DMS 273 (cell line): ENCODE results near the gene OTOA.
A peak's percentile ranks its signal among the peaks of the same experiment; 100 is the strongest.
"Not testable (repeated sequence)": the region's sequence is repeated elsewhere in the genome, so short reads cannot be mapped to it uniquely, and the experiment has no call there.

Experiments
- DNase-seq: peaks from one replicate; lab custom pipeline; 2025; ENCODE audit not compliant: unreplicated experiment; lab: John Stamatoyannopoulos, UW

OTOA gene

DNA sequence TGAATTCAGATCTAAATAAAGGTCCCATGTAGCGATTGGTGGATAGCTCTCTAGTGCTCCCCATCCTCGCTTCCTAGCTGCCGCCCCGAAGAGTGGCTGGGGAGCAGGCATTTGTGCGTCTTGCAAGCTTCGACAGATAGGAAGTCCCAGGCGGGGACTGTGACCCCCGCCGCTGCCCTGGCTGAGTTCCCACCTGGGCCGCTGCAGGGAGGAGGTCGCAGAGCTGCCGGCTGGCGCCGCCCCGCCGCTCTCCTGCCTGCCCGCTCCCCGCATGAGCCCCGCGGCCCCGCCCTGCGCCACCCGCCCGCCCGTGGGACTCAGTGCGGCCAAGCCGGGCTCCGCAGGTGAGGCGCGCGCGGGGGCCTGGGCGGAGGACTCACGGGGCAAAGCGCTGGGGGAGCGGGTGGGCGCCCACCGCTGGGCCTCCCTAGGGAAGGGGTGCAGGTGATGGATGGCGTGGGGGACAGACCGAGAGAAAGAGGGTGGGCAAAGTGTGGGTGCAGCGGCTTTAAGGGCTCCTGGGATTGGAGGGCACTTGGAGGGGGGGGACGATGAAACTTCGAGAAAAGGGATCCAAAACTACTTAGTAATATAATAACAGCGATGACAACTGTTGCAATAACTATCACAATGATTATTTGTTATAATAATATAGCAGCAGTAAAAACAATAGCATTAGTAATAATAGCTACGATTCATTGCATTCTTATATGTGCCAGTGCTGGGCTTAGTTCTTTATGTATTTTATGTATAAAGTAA, at the start of gene OTOA:
OTOA (plus strand) TSS at position 80 of the 759 bp plus-strand sequence. CDS start 14,547 bp downstream, outside the sequence.
- peak; percentile 59 for DNase-seq

DNA sequence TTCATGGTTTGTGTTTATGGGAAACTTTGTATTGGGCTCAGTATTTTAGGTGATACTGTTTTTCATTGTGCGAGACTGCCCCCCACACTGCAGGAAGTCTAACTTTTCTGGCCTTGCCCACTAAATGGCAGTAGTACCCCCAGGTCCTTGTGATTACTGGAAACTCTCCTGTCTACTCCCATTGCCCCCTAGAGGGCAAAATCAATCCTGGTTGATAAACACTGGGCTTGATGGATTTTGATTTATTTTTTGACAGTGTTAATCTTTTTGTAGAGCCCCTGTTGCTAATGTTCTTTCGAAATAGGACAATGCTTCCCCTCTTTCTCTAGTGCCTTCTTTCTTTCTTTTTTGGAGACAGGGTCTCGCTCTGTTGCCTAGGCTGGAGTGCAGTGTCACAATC, 48.9 kb upstream of the OTOA start:
- DNase-seq = no peak

DNA sequence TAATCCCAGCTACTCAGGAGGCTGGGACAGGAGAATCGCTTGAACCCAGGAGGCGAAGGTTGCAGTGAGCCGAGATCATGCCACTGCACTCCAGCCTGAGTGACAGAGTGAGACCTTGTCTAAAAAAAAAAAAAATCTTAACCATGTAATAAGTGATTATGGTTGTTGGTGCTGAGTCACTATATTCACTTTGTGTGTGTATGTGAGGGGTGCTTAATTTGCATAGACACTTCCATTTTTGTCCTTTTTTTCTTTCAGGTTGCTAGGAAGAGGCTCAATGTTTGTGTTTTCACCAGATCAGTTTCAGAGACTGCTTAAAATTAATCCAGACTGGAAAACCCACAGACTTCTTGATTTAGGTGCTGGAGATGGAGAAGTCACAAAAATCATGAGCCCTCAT, 46.2 kb upstream of the OTOA start:
- DNase-seq = no peak

DNA sequence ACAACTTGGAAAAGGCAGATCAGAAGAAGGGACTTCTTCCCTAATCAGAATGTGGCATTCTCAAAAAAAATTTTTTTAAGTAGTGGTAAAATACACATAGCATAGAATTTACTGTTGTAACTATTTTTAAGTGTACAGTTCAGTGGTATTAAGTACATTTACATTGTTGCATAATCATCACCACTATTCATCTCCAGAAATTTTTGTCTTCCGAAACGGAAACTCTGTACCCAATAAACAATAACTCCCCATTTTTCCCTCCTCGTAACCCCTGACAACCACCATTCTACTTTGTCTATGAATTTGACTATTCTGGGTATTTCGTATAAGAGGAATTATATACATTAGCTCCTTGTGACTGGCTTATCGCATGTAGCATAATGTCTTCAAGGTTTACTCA, 45.5 kb upstream of the OTOA start:
- no peak for DNase-seq

DNA sequence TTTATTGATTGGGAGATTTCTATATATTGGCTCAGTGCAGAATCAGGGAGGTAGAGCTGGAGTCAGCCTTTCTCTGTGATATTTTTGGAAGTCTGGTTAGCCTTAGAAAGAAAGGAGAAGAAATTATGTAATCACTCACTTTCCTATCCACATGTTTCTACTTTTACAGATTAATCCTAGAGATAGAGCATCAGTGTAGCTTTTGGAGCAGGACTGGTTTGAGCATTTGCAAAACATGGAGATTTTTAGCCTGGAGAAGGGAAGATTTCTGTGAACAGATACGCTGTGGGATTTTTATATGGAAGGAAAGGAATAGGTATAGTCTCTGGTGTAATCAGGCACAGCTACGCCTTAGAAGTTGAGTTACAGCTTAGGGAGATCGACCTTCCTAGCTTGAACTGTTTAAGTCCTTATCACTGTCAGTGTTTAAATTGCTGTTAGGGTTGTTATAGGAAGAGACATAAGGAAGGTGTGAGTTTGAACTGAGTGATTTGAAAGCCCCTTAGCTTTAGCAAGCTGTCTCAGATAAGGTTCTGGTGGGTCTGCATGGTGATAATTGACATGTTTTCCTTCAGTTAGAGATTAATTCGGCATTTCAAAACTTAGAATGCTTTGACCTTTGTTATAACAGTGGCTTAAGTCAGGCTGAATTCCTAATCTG, 43.9 kb upstream of the OTOA start:
- no peak for DNase-seq

DNA sequence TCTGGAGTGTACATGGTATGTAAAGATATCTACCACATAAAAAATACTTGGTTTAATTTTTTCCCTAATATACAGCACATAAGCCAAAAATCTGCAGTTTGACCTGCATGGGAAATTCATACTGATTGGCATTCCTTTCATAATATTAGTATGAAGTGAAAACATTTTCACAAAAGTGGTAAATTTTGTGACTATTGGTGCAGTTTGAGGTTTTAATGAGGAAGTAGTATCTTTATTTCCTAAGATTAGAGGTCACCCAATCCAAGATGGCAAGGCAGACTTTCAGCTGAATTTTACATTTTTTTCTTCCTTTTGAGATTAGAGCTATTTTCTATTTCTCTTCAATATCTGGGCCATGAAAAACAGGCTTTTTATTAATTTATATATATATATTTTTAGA, 43.2 kb upstream of the OTOA start:
- DNase-seq = no peak

DNA sequence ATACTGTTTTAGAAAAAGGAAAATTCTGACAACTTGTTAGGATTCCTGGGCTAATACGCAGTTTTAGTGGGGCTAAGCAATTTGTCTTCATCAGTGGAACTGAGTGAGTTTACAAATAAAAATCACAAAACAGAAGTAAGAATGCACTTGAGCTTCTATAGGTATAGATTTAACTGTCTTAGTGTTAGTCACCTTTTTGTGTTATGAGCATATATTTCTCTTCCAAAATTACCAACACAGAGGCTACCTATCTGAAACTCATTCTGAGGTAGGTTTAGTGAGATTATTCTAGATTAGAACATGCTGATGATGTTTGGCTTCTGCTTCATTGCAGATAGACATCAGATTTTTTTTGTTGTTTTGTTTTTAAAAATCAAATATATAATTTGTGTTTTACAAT, 41.2 kb upstream of the OTOA start:
- no peak for DNase-seq

DNA sequence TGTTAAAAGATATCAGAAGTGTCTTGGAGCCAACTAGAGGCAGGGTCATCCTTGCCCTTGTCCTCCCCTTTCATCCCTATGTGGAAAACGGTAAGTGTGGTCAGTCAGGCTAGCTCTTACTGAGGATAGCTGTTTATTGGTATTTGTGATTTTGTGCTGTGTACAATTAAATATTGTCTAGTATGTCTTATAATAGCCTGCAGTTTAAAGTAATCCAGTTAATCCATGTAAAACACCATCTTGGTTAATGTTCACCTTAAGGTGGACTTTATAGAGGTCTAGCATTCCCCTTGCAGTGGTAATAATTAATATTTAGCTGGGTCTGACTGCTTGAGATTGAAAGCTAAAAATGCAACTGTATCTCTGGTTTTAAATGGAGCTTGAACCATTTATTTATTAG, 38.7 kb upstream of the OTOA start:
- DNase-seq = no peak

DNA sequence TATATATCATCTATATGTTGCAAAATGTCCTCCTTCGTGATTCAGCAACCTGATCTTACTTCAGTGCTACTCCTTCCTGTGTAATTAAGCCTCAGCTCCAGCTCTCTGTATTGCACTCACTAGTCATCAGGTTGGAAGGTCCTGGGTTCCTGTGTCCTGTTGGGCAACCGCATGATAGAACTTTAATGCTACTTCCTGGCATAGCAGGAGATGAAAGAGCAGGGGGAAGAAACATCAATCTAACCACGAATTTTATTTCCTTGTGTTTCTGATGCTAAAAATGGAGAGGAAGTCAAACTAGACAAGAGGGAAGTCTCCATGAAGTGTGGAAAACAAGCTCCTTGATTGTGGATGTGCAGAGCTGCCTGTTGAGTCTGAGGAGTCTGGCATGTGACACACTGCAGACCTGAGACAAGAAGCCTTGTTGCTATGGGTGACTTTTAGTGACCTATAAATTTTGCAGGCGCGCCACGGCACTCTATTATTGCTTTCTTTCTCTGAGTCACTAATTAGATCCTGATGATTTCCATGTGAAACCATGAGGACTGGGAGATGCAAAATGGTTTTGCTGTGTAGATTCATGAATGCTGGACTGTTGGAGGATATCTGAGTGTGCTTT, 37.0 kb upstream of the OTOA start:
- no peak for DNase-seq

DNA sequence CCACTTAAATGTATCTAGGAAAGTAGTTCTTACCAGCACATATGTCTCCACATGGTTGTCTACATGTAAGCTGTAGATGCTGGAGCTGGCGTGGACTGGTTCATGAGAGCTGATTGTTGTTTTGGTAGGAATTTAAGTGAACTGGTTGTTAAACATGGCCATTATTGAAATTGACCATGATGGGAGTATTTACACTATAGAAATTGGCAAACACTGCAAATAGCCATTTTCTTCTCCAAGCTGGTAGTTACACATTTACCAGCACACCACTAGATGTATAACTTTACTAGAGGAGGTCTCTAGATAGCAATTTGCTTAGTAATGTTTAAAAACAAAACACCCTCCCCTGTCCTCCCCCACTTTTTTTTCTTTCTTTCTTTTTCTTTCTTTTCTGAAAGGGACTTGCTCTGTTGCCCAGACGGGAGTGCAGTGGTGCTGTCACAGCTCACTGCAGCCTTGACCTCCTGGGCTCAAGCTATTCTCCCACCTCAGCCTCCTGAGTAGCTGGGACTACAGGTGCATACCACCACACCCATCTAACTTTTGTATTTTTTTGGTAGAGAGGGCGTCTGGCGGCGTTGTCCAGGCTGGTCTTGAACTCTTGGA, 35.5 kb upstream of the OTOA start:
- DNase-seq = no peak

DNA sequence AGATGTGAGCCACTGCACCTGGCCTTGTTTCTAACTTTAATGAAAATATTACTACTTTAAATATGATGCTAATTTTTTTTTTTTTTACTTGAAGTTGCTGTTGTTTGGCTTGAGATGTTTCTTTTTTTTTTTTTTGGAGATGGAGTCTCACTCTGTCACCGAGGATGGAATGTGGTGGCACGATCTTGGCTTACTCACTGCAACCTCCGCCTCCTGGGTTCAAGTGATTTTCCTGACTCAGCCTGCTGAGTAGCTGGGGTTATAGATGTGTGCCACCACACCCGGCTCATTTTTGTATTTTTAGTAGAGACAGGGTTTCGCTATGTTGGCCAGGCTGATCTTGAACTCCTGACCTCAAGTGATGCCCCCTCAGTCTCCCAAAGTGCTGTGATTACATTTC, 35.0 kb upstream of the OTOA start:
- DNase-seq = no peak

DNA sequence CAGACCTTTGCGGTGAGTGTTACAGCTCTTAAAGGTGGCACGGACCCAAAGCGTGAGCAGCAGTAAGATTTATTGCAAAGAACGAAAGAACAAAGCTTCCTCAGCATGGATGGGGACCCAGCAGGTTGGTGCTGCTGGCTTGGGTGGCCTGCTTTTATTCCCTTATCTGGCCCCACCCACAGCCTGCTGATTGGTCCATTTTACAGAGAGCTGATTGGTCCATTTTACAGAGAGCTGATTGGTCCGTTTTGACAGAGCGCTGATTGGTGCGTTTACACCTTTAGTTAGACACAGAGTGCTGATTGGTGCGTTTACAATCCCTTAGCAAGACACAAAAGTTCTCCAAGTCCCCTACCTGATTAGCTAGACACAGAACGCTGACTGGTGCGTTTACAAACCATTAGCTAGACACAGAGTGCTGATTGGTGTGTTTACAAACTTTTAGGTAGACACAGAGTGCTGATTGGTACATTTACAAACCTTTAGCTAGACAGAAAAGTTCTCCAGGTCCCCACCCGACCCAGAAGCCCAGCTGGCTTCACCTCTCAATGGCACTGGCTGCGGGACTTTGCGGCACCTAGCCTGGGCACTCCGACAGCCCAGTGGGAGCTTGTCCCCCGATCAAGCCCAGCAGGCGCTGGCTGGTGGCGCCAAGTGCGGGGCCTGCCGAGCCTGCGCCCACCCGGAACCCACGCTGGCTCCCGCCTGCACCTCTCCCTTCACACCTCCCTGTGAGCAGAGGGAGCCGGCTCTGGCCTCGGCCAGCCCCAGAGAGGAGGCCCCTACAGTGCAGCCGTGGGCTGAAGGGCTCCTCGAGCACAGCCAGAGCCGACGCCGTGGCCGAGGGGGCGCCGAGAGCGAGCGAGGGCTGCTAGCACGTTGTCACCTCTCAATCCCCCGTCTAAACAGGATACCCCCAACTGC, 33.9 kb upstream of the OTOA start:
- not testable (repeated sequence) for DNase-seq

DNA sequence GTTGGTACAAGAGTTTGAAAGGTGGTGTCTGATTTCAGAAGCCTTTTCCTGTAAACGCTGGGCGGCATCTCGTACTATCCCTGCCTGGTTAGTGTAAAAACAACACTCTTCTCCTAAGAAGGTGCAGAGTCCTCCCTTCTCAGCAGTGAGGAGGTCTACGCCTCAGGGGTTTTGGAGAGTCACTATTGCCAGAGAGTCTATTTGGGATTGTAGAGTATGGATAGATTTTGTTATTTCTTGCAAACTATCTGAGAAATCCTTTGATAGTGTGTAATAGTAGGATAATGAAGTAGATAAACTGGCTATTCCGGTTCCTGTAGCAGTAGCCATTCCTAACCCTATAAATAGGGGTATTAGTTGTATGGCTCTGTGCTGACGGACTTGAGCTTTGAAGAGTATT, 32.9 kb upstream of the OTOA start:
- not testable (repeated sequence) for DNase-seq

DNA sequence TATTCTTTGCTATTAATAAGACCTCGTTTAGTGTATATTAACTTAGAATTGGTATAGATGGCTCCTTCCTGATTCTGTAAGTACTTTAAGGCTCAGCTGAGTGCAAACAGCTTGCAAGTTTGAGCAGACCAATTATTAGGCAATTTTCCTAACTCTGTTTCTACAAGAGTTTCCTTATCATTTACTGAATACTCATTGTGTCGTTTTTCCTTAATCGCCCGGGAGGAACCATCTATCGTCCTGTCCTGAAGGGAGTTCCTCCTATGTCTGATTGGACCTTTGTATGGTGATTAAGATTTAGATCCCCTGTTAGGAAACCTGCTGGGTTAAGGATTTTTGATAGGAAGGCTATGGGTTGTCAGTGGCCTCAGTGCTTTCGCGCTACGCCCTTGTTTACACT, 32.4 kb upstream of the OTOA start:
- not testable (repeated sequence) for DNase-seq

DNA sequence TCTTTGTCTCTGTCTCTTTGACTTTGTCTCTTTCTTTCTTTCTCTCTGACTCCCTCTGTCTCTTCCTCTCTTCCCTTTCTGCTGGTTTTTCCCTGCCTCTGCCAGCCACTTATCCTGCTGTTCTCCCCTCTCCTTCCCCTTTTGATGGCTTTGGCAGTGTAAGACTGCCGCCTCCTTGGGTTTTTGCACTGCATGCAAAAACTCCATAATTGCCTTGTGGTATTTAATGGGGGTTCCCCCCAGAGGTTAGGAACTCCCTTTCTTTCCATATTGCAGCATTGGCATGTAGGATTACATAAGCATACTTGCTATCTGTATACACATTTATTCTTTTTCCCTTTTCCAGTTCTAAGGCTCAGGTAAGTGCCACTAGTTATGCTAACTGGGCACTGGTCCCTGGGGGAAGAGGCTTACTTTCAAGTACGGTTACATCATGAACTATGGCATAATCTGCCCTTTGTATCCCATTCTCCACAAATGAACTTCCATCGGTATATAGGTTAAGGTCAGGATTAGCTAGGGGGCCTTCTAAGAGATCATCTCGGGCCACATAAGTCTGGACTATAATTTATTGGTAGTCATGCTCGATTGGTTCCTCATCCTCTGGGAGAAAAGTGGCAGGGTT, 31.7 kb upstream of the OTOA start:
- not testable (repeated sequence) for DNase-seq

DNA sequence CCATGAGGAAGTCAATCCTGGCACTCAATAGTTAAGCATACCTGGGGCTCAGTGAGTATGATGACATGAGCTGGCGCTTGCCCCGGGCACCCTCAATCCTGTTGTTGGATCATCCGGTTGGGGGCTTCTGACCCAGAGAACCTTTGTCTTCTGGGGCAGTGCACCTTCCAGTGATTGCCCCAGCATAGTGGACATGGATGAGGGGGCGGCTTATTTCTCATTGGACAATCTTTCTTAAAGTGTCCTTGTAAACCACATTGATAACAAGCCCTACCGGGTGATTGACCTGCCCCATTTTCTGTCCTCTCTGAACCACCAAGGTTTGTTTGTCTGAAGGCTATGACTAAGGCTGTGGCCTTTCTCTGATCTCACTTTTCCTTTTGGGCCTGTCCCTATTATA, 29.6 kb upstream of the OTOA start:
- DNase-seq = no peak

DNA sequence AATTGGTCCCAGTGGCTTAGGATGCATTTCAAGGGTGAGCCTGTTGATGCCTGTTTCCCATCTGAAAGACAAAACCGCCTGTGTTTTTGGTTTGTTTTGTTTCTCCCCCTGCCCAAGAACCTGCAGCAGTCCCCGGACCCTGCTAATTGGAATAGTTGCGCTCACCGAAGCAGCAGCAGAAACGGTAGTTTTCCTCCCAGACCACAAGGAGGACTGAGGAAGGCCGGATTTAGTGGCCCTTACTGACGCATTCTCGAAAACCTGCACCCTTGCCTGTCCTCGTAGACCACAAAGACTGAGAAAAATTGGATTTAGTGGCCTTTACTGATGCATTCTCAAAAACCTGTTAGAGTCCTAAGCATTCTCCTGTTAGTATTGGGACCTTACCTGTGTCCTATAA, 28.1 kb upstream of the OTOA start:
- not testable (repeated sequence) for DNase-seq

DNA sequence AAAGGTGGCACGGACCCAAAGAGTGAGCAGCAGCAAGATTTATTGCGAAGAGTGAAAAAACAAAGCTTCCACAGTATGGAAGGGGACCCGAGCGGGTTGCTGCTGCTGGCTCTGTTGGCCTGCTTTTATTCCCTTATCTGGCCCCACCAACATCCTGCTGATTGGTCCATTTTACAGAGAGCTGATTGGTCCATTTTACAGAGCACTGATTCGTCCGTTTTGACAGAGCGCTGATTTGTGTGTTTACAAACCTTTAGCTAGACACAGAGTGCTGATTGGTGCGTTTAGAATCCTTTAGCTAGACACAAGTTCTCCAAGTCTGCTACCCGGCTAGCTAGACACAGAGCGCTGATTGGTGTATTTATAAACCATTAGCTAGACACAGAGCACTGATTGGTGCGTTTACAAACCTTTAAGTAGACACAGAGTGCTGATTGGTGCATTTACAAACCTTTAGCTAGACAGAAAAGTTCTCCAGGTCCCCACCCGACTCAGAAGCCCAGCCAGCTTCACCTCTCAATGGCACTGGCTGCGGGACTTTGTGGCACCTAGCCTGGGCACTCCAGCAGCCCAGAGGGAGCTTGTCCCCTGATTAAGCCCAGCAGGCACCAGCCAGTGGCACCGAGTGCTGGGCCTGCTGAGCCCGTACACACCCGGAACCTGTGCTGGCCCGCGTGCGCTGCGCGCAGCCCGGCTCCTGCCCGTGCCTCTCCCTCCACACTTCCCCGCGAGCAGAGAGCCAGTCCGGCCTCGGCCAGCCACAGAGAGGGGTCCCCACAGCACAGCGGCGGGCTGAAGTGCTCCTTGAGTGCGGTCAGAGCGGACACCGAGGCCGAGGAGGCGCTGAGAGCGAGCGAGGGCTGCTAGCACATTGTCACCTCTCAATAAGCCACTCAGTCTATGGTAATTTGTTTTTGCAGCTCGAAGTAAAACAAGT, 26.5 kb upstream of the OTOA start:
- DNase-seq = no peak

DNA sequence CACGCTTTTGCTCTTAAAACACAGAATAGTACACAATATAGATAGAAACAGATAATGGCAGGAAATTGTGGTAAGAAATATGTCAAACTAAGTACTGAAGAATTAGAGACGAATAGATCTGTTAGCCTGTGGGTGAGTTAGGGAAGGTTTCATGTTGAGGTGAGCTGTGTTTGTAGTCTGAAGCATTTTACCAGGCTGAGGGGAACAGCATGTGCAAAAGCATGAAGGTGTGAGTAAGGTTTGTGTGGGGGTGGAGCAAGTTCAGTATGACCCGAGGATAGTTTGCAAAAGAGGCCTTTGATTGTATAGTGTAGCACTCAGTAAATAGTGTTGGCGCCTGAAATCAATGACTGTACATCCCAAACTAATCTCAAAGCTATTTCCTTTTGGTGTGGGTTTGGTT, 25.2 kb upstream of the OTOA start:
- DNase-seq = no peak
